Measurements from ENCODE around the gene EXT2.
A peak's percentile ranks its signal among the peaks of the same experiment; 100 is the strongest.

EXT2 gene

GRCh38 chr11:44136176-44136945 lies 40.9 kb downstream of the EXT2 start:
- DNase-seq, result peak; percentile 69

- no peak for DNase-seq
Measured at GRCh38 chr11:44137057-44137456, 41.6 kb downstream of the EXT2 start.

GRCh38 chr11:44138286-44138685 lies 42.8 kb downstream of the EXT2 start:
- peak; percentile 30 for DNase-seq

GRCh38 chr11:44138980-44139379 lies 43.5 kb downstream of the EXT2 start:
- no peak for DNase-seq

- no peak for DNase-seq
Measured at GRCh38 chr11:44139565-44140330, 44.3 kb downstream of the EXT2 start.

- DNase-seq, result no peak
Measured at GRCh38 chr11:44140372-44140771, 44.9 kb downstream of the EXT2 start.

- peak; percentile 23 for DNase-seq
Measured at GRCh38 chr11:44140805-44141204, 45.3 kb downstream of the EXT2 start.

- DNase-seq, result no peak
Measured at GRCh38 chr11:44143987-44144909, 48.8 kb downstream of the EXT2 start.

- peak; percentile 45 for DNase-seq
Measured at GRCh38 chr11:44145011-44145775, 49.7 kb downstream of the EXT2 start.

GRCh38 chr11:44146931-44147330 lies 51.5 kb downstream of the EXT2 start:
- DNase-seq, result no peak

GRCh38 chr11:44147751-44148150 lies 52.3 kb downstream of the EXT2 start:
- no peak for DNase-seq

GRCh38 chr11:44149651-44150050 lies 54.2 kb downstream of the EXT2 start:
- DNase-seq, result no peak

GRCh38 chr11:44150401-44150800 lies 54.9 kb downstream of the EXT2 start:
- no peak for DNase-seq

- no peak for DNase-seq
Measured at GRCh38 chr11:44157019-44157418, 61.5 kb downstream of the EXT2 start.

GRCh38 chr11:44158384-44158783 lies 62.9 kb downstream of the EXT2 start:
- DNase-seq, result no peak

- DNase-seq, result no peak
Measured at GRCh38 chr11:44159848-44160721, 64.6 kb downstream of the EXT2 start.

GRCh38 chr11:44162004-44162403 lies 66.5 kb downstream of the EXT2 start:
- no peak for DNase-seq

GRCh38 chr11:44162662-44163061 lies 67.2 kb downstream of the EXT2 start:
- no peak for DNase-seq

- peak; percentile 27 for DNase-seq
Measured at GRCh38 chr11:44165432-44165831, 70.0 kb downstream of the EXT2 start.

- peak; percentile 19 for DNase-seq
Measured at GRCh38 chr11:44167046-44167445, 71.6 kb downstream of the EXT2 start.

GRCh38 chr11:44171518-44171917 lies 76.0 kb downstream of the EXT2 start:
- peak; percentile 58 for DNase-seq

Measured in fibroblast of skin of scalp (primary cell).